GM20000 (cell line): ENCODE data around the gene PRMT7.

Experiments
- DNase-seq: peaks from one replicate; pipeline ENCODE4 v3.0.0; 2012; ENCODE audit warnings: low spot score
- TF ChIP-seq, protein P1 (sequence below): IDR thresholded peaks from 2 replicates; pipeline ENCODE4 v1.5.1; 2012; ENCODE audit warnings: mild to moderate bottlenecking, control low read depth; ENCODE audit errors: extremely low read depth, missing control alignments

The PRMT7 gene

DNA sequence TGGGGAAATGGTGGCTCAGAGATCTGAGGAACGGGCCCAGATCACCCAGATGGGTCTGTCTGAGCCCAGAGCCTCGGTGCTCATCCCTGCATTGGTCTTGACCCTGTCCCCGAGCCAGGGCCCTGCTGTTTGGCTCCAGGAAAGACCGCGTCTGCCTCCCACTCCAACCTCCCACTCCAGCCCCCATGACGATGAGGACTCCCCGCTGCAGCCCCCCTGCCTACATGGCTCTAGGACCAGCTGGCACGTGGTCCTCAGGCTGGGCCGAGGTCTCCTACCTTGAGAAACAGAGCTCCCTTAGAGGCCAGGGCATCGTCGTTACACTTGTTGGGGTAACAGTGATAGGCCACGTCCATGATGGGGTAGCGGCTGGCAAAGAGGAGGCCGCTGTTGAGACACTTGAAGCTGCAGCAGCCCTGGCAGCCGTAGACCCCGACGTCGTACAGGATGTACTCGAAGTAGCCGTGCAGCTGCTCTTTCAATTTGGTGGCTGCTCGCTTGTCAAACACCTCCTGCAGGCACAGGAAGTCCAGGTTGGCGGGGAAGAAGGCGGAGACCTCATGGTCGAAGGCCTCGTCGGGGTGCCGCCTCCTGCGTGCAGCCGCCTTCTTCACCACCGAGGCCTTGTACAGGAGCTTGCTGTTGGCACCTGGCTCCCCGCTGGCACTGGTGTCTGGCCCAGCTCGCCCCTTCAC lies 59.9 kb downstream of the PRMT7 start:
- no peak for DNase-seq
- TF ChIP-seq, protein P1, sequence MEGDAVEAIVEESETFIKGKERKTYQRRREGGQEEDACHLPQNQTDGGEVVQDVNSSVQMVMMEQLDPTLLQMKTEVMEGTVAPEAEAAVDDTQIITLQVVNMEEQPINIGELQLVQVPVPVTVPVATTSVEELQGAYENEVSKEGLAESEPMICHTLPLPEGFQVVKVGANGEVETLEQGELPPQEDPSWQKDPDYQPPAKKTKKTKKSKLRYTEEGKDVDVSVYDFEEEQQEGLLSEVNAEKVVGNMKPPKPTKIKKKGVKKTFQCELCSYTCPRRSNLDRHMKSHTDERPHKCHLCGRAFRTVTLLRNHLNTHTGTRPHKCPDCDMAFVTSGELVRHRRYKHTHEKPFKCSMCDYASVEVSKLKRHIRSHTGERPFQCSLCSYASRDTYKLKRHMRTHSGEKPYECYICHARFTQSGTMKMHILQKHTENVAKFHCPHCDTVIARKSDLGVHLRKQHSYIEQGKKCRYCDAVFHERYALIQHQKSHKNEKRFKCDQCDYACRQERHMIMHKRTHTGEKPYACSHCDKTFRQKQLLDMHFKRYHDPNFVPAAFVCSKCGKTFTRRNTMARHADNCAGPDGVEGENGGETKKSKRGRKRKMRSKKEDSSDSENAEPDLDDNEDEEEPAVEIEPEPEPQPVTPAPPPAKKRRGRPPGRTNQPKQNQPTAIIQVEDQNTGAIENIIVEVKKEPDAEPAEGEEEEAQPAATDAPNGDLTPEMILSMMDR, result no peak

DNA sequence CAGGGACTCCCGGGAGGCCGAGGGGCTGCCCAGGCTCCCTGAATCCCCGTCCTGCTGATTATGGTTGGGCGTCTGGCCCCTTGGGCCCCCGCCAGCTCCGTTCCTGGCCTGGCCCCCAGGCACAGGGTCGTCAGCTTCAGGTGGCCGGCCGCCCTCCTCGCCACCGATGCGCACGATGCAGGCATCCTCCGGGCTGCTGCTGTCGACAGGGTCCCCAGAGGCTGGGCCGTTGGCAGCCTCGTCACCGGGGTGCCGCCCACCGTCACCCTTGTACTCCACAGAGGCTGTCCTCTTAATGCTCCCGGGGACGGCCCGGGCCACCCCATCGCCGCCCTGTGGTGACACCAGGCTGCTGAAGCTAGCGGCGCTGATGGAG lies 60.4 kb downstream of the PRMT7 start:
- TF ChIP-seq, protein P1, result no peak
- DNase-seq, result no peak

DNA sequence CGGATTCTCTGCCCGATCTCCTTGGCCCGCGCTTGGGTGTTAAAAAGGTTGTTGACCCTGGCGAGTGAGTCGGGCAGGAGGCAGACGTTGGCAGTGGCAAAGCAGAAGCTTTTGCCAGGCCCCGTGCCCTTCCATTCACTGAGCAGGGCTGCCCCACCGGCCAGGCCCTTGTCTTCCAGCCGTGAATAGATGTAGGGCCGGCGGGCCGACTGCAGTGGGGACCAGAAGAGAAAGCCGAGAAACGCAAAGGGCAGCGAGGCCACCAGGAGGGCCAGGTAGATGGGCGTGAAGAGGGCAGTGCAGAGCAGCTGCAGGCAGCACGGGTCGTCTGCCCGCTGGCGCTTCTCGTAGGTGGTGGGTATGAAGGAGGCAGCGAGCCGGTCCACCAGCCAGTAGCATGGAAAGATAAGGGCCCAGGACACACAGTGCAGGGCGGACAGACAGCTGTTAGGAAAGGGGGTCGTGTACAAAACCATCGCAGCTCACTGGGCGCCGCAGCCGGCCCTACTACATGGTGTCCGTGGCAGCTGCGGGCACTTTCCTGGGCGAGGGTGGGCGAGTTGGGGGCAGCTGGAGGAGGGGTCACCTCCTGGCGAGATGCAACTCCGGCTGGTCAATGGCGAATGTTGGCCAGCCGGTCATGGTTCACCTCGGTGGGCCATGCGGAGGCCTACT lies 61.0 kb downstream of the PRMT7 start:
- no peak for DNase-seq
- TF ChIP-seq, protein P1, result no peak

DNA sequence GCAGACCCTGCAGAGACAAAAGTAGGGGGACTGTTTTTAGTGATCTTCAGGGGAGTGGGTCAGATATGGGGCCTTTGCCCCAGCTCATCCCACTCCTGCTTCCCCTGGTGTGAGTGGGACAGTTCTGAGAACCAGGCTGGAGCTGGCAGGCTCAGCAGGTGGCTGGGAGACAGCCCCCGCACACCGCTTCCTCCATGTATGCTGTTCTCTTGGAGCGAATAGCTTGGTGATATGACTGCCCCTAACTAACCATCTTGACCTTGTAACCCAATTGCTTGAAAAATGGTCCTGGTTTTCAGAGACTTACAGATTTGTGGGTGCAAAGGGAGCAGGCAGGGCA lies 61.5 kb downstream of the PRMT7 start:
- no peak for DNase-seq
- TF ChIP-seq, protein P1, result no peak

DNA sequence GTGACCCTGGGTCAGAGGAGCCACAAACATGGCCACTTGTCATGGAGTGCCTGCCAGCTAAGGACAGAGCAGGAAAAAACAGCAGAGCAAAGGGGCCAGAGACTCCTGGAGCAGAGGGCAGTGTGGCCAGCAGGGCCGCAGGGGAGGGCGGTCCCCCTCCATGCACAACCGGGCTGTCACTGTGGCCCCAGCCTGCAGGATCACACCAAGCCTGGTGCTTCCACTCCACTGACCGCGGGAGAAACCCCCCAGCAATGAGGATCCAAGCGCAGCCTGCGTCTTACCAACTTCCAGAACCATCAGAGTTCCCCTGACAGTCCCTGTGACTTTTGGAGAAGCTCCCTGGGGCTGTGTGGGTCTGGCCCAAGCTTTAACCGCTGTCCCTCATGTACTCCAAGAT lies 62.0 kb downstream of the PRMT7 start:
- TF ChIP-seq, protein P1, result no peak
- DNase-seq, result no peak

DNA sequence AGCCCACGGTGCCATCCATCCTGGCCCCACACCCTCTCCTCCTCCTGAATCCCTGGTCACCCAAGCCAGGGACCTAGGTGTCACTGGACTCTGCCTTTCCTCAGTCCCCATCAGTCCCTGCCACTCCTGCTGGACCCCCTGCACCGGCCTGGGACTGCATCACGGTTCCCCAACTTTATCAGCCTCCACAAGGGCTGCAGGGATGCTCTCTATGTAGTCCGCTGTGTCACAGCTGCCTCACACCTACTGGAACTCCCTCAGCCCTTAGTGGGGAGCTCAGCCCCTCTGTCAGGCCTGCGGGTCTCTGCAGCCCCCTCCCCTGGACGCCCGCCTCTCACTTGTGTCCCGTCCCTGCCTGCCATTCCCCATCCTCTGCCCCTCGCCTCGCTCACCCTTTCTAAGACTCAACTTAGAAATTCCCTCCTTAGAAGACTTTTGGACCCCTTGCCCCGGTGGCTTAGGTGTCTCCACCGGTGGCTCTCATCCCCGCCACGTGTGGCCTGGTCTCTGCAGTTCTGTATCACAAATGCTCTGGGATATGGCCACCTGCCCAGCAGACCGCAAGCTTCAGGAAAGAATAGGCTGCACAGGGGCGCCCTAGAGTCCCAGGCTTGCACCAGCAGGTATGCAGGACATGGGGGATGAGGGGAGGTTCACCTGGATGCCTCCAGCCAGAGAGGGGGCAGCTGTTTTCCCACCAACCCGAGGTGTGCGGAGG lies 62.9 kb downstream of the PRMT7 start:
- no peak for DNase-seq

More for the DNA sequence above, 62.9 kb downstream of the PRMT7 start:
- TF ChIP-seq, protein P1, result no peak
